OCI-LY3 (cell line): ENCODE results near the gene OR10H4.

Experiments used
- CTCF ChIP-seq: fragments of 200-600, 300-600 bp; sonication (generic); IDR thresholded peaks from 2 replicates; pipeline ENCODE4 v1.5.1; 2014; ENCODE audit warnings: antibody characterized with exemption, low read length, low read depth
- EZH2phosphoT487 ChIP-seq: fragments of 200-600 bp; shearing (Covaris generic); IDR thresholded peaks from 2 replicates; pipeline ENCODE4 v1.6.1; 2018; ENCODE audit warnings: antibody characterized with exemption, mixed run types, low read depth

DNA sequence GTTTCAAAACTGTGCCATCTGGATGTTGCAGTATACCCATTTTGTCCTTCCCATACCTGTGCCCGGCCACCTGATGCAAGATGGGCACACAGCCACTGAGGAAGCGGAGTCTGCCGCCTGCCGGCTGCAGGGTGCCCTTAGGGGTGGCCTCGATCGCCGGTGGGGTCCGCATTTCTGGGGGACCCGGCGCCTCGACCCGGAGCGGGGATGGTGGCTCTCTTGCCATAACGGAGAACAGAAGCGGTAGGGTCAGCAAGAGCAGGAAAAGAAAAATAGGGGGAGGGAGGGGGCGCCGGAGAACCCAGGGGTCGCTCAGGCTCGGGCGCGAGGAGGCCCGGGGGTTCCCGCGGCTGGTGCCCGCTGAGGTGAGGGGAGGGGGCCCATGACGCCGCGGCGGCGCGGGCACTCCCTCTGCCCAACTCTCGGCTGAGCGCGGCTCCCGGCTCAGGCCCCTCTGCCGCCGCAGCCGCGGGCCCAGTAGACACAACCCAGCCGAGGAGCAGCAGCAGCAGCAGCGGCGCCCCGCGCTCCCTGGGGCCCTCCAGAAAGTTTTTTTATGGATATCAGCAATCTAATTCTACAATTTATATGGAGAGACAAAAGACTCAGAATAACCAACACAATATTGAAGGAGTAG is 37.1 kb upstream of the OR10H4 start:
- no peak for TF ChIP-seq CTCF
- TF ChIP-seq EZH2phosphoT487: no peak
